ENCODE results near the gene FAM111A.

The FAM111A gene

GRCh38 chr11:59176330-59176729 lies 33.7 kb downstream of the FAM111A start:
- in situ Hi-C loops (cut with MboI; ENCODE audit: low sequenced_read_pairs) = no loop called here

DNA sequence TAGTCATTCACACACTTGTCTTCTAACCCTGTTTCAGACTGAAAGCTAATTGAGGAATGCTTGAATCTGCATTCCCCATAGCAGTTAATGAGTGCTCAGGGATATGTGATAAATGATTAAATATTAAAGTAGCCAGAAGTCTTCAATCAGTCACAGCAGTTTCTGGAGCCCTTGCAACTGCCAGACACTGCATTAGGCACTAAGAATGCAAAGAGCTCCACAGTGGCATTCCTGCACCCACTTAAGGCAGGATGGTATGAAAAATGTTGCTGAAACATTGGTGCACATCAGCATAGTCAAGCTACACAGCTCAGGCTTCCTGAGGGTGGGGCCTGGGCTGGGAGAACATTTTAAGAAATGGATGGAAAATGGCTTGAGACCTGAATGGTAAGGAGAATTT lies 35.7 kb downstream of the FAM111A start:
- in situ Hi-C loops (cut with MboI; ENCODE audit: low sequenced_read_pairs) = no loop called here

DNA sequence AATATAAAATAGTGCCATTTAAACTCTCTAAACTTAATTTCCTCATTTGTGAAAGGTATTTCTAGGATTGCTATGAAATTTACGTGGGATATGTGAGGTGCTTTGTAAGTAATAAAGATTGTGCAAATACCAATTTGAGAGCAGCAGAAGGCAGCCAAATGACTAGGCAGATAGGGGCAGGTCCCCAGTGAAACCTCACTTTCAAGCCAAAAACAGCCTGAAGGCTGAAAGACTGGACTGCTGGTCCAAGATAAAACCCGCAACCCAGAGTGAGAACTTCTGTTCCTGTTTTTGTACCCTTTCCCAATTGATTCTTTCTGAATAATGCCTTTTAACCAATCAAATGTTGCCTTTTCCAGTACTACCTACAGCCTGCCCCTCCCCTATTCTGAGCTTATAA lies 36.5 kb downstream of the FAM111A start:
- in situ Hi-C loops (cut with MboI; ENCODE audit: low sequenced_read_pairs) = no loop called here

GRCh38 chr11:59180168-59180776 lies 37.6 kb downstream of the FAM111A start:
- in situ Hi-C loops (cut with MboI; ENCODE audit: low sequenced_read_pairs) = no loop called here

DNA sequence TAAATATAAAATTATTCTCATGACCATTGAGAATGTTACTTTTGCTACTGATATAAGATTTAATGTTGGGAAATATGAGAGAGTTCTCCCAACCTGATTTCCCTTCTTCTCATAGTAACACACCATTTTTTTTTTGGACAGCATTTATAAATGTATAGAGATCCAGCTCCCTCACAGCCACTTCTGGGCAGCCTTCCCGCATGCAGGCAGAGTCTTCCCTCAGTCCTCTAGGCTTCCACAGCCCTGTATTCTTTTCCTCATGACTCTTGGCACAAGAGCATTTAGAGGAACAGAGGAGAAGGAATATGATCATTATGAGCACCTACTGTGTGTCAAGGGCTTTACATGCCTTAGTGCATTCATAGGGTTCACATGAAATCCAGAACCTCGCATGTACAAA lies 38.3 kb downstream of the FAM111A start:
- in situ Hi-C loops (cut with MboI; ENCODE audit: low sequenced_read_pairs) = no loop called here

GRCh38 chr11:59181746-59182456 lies 39.2 kb downstream of the FAM111A start:
- in situ Hi-C loops (cut with MboI; ENCODE audit: low sequenced_read_pairs) = no loop called here

DNA sequence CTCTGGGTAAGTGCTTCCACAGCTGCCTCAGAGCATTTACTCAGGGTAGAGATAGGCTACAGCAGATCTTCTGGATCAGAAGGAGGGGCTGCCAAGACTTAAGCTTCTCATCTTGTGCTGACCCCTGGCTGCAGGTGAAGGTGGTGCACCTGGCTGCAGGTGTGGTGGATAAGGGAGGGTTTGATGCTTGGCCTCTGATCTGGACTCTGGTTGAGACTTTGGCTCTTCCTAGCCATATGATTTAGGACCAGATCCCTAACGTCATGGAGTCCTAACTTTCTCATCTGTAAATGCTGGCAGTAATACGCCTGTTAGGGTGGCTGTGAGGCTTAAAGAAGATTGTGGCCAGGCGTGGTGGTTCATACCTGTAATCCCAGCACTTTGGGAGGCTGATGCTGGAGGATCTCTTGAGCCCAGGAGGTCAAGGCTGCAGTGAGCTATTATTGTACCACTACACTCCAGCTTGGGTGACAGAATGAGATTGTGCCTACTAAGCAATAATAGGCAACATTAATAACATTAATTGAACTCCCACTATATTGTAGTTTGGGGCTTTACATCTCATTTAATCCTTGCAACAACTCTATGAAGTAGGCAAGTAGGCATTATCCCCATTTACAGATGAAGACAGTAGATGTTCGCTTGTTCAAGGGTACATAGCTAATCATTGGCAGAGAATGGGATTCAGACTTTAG lies 39.9 kb downstream of the FAM111A start:
- in situ Hi-C loops (cut with MboI; ENCODE audit: low sequenced_read_pairs) = no loop called here

DNA sequence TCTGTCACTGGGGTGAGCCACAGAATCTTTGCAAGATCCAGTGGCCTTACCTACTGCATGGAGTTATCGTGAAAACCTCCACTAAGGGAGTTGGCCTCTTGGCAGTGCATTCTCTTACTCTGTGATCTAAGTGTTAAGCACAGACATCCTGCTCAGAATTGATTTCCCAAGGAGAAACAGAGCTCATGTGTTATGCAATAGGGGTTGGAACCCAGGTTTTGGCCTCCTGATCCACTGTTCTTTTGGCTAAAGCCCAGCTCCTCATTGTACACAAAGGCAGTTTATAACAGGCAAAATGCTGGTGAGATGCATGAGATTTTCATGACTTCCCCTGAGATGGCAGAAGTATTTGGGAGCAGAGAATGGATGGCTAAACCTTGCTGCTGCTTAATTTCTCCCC lies 41.1 kb downstream of the FAM111A start:
- in situ Hi-C loops (cut with MboI; ENCODE audit: low sequenced_read_pairs) = no loop called here

- in situ Hi-C loops (cut with MboI; ENCODE audit: low sequenced_read_pairs) = no loop called here
Observed at GRCh38 chr11:59184691-59185339, 42.2 kb downstream of the FAM111A start.

GRCh38 chr11:59185386-59185945 lies 42.8 kb downstream of the FAM111A start:
- in situ Hi-C loops (cut with MboI; ENCODE audit: low sequenced_read_pairs) = no loop called here

DNA sequence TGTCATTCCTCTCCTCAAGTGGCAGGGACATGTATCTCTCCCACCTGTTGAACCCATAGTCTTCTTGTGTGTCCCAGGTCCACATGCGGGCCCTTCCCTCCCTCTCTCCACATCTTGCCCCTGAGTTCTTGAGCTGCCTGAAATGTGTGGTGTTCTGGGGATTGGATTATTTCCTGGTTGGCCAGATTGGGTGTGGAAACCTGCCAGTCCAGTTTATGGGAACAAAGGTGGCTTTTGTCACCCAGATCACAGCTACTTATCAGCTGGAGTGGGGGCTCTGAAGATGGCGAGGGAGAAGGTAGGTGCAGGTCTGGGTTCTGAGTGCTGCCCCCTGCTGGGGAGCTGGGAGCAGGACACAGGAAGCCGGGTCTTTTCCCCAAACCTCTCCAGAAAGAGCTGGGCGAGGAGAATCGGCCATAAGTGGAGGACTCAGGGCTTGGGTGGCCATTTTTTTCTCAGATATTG lies 43.5 kb downstream of the FAM111A start:
- in situ Hi-C loops (cut with MboI; ENCODE audit: low sequenced_read_pairs) = no loop called here

GRCh38 chr11:59187035-59187434 lies 44.4 kb downstream of the FAM111A start:
- in situ Hi-C loops (cut with MboI; ENCODE audit: low sequenced_read_pairs) = no loop called here

DNA sequence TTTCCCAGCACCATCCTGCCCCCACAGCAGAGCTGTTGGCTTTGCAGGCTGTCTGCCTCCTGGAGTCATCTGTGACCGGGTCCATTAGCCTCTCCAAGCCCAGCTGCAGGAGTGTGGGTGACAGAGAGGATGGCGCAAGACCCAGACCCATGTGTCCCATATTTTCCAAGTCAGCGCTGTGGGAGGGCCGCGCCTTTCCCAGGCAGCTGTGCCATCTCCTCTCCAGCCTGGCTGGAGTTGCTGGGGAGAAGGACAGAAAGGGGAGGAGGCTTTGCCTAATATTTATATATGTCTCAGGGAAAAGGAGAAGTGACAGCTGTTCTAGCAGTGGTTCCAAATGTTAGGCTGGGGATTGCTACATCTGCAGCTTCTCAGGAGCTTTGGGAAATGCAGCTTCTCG lies 44.9 kb downstream of the FAM111A start:
- in situ Hi-C loops (cut with MboI; ENCODE audit: low sequenced_read_pairs) = no loop called here

GRCh38 chr11:59188954-59189353 lies 46.3 kb downstream of the FAM111A start:
- in situ Hi-C loops (cut with MboI; ENCODE audit: low sequenced_read_pairs) = no loop called here

DNA sequence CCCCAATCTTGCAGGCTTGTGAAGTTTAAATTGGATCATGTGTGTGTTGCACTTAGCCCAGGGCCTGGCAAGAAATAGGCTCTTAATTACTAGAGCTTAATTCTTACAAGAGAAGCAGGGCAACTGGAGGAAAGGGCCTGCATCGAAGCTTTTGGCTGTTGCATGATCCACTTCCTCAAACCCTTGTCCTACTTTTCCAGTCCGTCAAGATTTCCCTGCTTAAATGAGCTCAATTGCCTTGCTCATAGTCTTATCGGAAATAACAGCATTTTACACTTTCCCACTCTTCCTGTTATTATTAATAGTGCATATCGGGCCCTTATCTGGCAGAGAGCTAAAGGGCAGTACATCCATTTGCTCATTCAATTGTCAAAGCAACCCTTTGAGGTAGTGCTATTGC lies 47.3 kb downstream of the FAM111A start:
- in situ Hi-C loops (cut with MboI; ENCODE audit: low sequenced_read_pairs) = no loop called here

DNA sequence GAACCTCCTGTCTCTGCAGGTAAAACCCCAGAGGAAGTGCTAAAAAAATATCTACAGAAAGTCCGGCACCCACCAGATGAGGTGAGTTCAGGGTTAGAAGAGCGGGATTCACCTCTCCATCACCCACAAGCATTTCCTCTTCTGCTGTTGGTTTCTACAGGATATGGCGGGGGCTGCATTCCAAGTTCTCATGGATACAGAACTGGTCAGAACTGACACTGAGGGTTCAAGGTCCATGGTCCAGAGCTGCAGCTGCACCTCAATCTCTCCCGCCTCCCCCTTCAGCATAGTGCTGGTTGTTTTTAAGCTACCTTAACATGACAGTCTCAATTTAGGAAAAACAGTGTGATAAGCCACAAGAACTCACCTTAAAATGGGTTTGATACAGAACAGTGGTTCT lies 48.4 kb downstream of the FAM111A start:
- in situ Hi-C loops (cut with MboI; ENCODE audit: low sequenced_read_pairs) = no loop called here

- in situ Hi-C loops (cut with MboI; ENCODE audit: low sequenced_read_pairs) = no loop called here
Observed at GRCh38 chr11:59191890-59192289, 49.2 kb downstream of the FAM111A start.

DNA sequence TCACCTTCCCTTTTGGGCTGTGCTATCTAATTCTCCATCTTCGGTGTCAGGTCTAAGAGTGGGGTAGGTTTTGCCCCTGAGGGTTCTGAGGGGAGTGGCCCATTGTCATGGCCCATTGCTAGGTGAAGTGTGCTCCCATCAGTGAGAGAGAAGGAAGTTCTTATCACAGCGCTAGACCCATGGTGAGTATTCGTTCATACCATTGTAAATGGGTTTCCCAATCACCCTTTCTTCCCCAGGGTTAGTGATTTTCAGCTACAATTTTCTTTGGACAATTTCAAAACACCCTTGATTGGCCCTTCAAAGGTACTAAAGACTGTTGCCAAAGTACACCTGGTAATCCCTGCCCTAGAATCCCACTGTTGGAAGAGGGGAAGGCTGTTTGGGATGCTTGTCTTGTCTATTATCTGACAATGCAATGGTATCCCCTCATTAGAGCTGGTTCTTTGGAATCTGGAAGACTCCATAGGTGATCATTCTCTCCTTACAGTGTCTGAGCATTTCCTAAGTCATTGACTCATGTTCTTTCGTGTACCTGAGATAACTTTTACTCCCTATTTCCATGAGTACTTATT lies 49.9 kb downstream of the FAM111A start:
- in situ Hi-C loops (cut with MboI; ENCODE audit: low sequenced_read_pairs) = no loop called here

GRCh38 chr11:59193587-59194130 lies 51.0 kb downstream of the FAM111A start:
- in situ Hi-C loops (cut with MboI; ENCODE audit: low sequenced_read_pairs) = no loop called here

DNA sequence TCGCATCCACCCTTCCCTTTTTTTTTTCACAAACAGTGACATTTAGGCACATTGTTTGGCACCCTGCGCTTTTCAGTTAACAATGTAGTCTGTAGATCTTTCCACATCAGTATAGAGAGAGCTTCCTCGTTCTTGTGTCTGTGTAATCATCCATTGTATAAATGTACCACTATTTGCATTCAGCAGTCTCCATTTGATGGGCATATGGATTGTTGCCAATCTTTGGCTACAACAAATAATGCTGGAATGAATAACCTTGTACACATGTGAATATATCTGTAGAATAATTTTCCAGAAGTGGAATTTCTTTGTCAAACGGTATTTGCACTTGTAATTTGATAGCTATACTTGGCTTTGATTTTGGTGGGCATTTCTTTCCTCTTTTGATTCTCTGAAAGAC lies 52.9 kb downstream of the FAM111A start:
- in situ Hi-C loops (cut with MboI; ENCODE audit: low sequenced_read_pairs) = no loop called here

DNA sequence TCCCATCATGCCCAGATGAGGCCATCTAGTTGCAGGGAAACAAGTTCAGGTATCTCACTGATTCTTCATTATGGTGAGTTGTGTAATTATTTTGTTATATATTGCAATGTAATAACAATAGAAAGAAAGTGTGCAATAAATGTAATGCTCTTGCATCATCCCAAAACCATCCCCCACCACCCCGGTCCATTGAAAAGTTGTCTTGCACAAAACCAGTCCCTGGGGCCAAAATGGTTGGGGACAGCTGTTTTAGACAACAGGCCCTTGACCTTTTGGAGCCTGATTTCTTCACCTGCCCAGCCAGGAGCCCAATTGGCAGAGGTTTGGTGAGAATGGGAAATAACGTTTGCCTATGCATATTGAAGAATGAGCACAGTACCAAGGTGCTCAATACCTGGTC lies 54.1 kb downstream of the FAM111A start:
- in situ Hi-C loops (cut with MboI; ENCODE audit: low sequenced_read_pairs) = no loop called here

Data from HL-60/S4 (cell line).